H9 (cell line): Measurements from ENCODE around the gene KLK13. TPM values are rescaled to one million over a fixed set of nuclear protein-coding genes. Genes with fewer than 3 reads are reported as not detected.

ENCODE experiments used
- DNase-seq: peaks from one replicate; pipeline ENCODE4 v3.0.0-alpha.2; 2017
- H2AFZ ChIP-seq: one replicate; pipeline ENCODE4 v1.6.1; 2013; ENCODE audit warnings: mild to moderate bottlenecking, low read length, control low read depth, moderate library complexity
- H2AK5ac ChIP-seq: 2 replicates; pipeline ENCODE4 v1.6.1; 2013; ENCODE audit warnings: low read length, control low read depth, mixed read lengths; ENCODE audit not compliant: insufficient read length
- H2BK120ac ChIP-seq: one replicate; pipeline ENCODE4 v1.6.1; 2013; ENCODE audit warnings: low read depth, mild to moderate bottlenecking, low read length, control low read depth, inconsistent platforms; ENCODE audit not compliant: poor library complexity, severe bottlenecking
- H2BK12ac ChIP-seq: 2 replicates; pipeline ENCODE4 v1.6.1; 2013; ENCODE audit warnings: low read length, control low read depth, mixed read lengths, low read depth; ENCODE audit not compliant: insufficient read length
- H2BK15ac ChIP-seq: 2 replicates; pipeline ENCODE4 v1.6.1; 2013; ENCODE audit warnings: low read depth, low read length, control low read depth
- H2BK20ac ChIP-seq: one replicate; pipeline ENCODE4 v1.6.1; 2013; ENCODE audit warnings: low read depth, mild to moderate bottlenecking, low read length, control low read depth, inconsistent platforms; ENCODE audit not compliant: poor library complexity, severe bottlenecking
- H2BK5ac ChIP-seq: 2 replicates; pipeline ENCODE4 v1.6.1; 2013; ENCODE audit warnings: low read length, control low read depth, mixed read lengths; ENCODE audit not compliant: insufficient read length
- H3K14ac ChIP-seq: 2 replicates; pipeline ENCODE4 v1.6.1; 2013; ENCODE audit warnings: low read length, control low read depth; ENCODE audit not compliant: insufficient read depth
- H3K18ac ChIP-seq: 2 replicates; pipeline ENCODE4 v1.6.1; 2013; ENCODE audit warnings: low read depth, mild to moderate bottlenecking, mixed read lengths, low read length, control low read depth; ENCODE audit not compliant: insufficient read length
- H3K23ac ChIP-seq: 2 replicates; pipeline ENCODE4 v1.6.1; 2013; ENCODE audit warnings: low read length, control low read depth, mixed read lengths, low read depth; ENCODE audit not compliant: insufficient read length
- H3K23me2 ChIP-seq: 2 replicates; pipeline ENCODE4 v1.6.1; 2013; ENCODE audit warnings: low read depth, mild to moderate bottlenecking, mixed read lengths, low read length, control low read depth; ENCODE audit not compliant: insufficient read length, poor library complexity, severe bottlenecking
- H3K27ac ChIP-seq: 2 replicates; pipeline ENCODE4 v1.5.1; 2013; ENCODE audit warnings: low read length, control low read depth, mixed read lengths, low read depth; ENCODE audit not compliant: insufficient read length
- H3K27me3 ChIP-seq: 2 replicates; pipeline ENCODE4 v1.6.1; 2013; ENCODE audit warnings: low read length, control low read depth, inconsistent platforms; ENCODE audit not compliant: insufficient read depth
- H3K4ac ChIP-seq: 2 replicates; pipeline ENCODE4 v1.6.1; 2013; ENCODE audit warnings: low read depth, mild to moderate bottlenecking, control low read depth, inconsistent platforms, low read length, moderate library complexity
- H3K4me1 ChIP-seq: 2 replicates; pipeline ENCODE4 v1.6.1; 2013; ENCODE audit warnings: low read length, control low read depth, inconsistent platforms; ENCODE audit not compliant: insufficient read depth
- H3K4me2 ChIP-seq: 2 replicates; pipeline ENCODE4 v1.6.1; 2013; ENCODE audit warnings: low read length, control low read depth, mixed read lengths; ENCODE audit not compliant: insufficient read length, insufficient read depth
- H3K56ac ChIP-seq: 2 replicates; pipeline ENCODE4 v1.6.1; 2013; ENCODE audit warnings: low read depth, mild to moderate bottlenecking, mixed read lengths, low read length, control low read depth; ENCODE audit not compliant: insufficient read length
- H3K79me1 ChIP-seq: 2 replicates; pipeline ENCODE4 v1.6.1; 2013; ENCODE audit warnings: low read depth, mild to moderate bottlenecking, moderate library complexity, low read length, control low read depth, inconsistent platforms; ENCODE audit not compliant: insufficient read depth, poor library complexity, severe bottlenecking
- H3K79me2 ChIP-seq: 2 replicates; pipeline ENCODE4 v1.6.1; 2013; ENCODE audit warnings: low read length, control low read depth, inconsistent platforms; ENCODE audit not compliant: insufficient read depth
- H3K9ac ChIP-seq: 2 replicates; pipeline ENCODE4 v1.6.1; 2013; ENCODE audit warnings: low read length, control low read depth, mixed read lengths; ENCODE audit not compliant: insufficient read length; ENCODE audit errors: extremely low read depth
- H3K9me3 ChIP-seq: one replicate; pipeline ENCODE4 v1.6.1; 2013; ENCODE audit warnings: low read depth, low read length, inconsistent platforms; ENCODE audit not compliant: control insufficient read depth
- H3T11ph ChIP-seq: one replicate; pipeline ENCODE4 v1.6.1; 2013; ENCODE audit warnings: mild to moderate bottlenecking, low read length, control low read depth, inconsistent platforms
- H4K20me1 ChIP-seq: one replicate; pipeline ENCODE4 v1.6.1; 2013; ENCODE audit not compliant: control insufficient read depth, insufficient read length, insufficient read depth
- H4K5ac ChIP-seq: 2 replicates; pipeline ENCODE4 v1.6.1; 2013; ENCODE audit warnings: low read depth, mild to moderate bottlenecking, mixed read lengths, low read length, control low read depth; ENCODE audit not compliant: insufficient read length
- H4K8ac ChIP-seq: replicated peaks from 2 replicates; pipeline ENCODE4 v1.6.1; 2013; ENCODE audit warnings: low read length, control low read depth, mixed read lengths, low read depth; ENCODE audit not compliant: insufficient read length
- H4K91ac ChIP-seq: 2 replicates; pipeline ENCODE4 v1.6.1; 2013; ENCODE audit warnings: low read depth, mild to moderate bottlenecking, moderate library complexity, mixed read lengths, low read length, control low read depth; ENCODE audit not compliant: insufficient read length
- H3K27ac Mint-ChIP-seq, 3 experiments: 2 replicates in 2 of 3; 3 replicates in 1 of 3; pipeline ENCODE4 v1.8.0; 2020 to 2021; ENCODE audit warnings: mixed read lengths in 3 of 3, mild to moderate bottlenecking in 1 of 3, moderate library complexity in 1 of 3
- H3K27me3 Mint-ChIP-seq: 2 replicates; pipeline ENCODE4 v1.8.0; 2021; ENCODE audit warnings: low read depth, mild to moderate bottlenecking, moderate library complexity, mixed read lengths
- H3K36me3 Mint-ChIP-seq, 3 experiments: 2 replicates in 2 of 3; 3 replicates in 1 of 3; pipeline ENCODE4 v1.8.0; 2020 to 2021; ENCODE audit warnings: low read depth in 3 of 3, mixed read lengths in 3 of 3; ENCODE audit not compliant: insufficient read depth in 1 of 3
- H3K4me1 Mint-ChIP-seq, 2 experiments: 2 replicates each; pipeline ENCODE4 v1.8.0; 2020; ENCODE audit warnings: mixed read lengths in 2 of 2
- H3K4me3 Mint-ChIP-seq, 2 experiments: 2 replicates in 1 of 2; 3 replicates in 1 of 2; pipeline ENCODE4 v1.8.0; 2020 to 2021; ENCODE audit warnings: mild to moderate bottlenecking in 2 of 2, mixed read lengths in 2 of 2, moderate library complexity in 1 of 2
- H3K9me3 Mint-ChIP-seq, 2 experiments: 2 replicates in 1 of 2; 3 replicates in 1 of 2; pipeline ENCODE4 v1.8.0; 2020; ENCODE audit warnings: mild to moderate bottlenecking in 2 of 2, mixed read lengths in 2 of 2, moderate library complexity in 1 of 2
- CTCF ChIP-seq: fragments of 200-600 bp; sonication (generic); conservative IDR thresholded peaks from 3 replicates; pipeline ENCODE4 v1.8.0; 2021; ENCODE audit warnings: antibody characterized with exemption, mild to moderate bottlenecking
- WGBS: extraction: QIAGEN DNeasy Blood & Tissue Kit; methylation state at CpG from one replicate; pipeline ENCODE4 v1.1.7; 2013; ENCODE audit warnings: missing lambda C conversion rate, low lambda C conversion rate, mixed read lengths; ENCODE audit not compliant: insufficient read length; ENCODE audit errors: extremely low coverage; 5-methylcytosine and 5-hydroxymethylcytosine counted together
- total RNA-seq: library from RNA; stranded (reverse); gene quantifications from 2 replicates; pipeline ENCODE4 v1.2.1, GENCODE V29; 2021

KLK13 gene
- total RNA-seq, 1 experiment from 2014 or later = 4.2 TPM

- H3K4me2 ChIP-seq = no peak overlapping the region
- H3K18ac ChIP-seq = no peak overlapping the region
- no peak overlapping the region for H3K56ac ChIP-seq
- H3K27me3 ChIP-seq = no peaks in the 10 kb centered on the region
- no peak overlapping the region for H2BK120ac ChIP-seq
- H3K27me3 Mint-ChIP-seq = peaks cover 3% of the 10 kb centered on the region
- H2BK12ac ChIP-seq = no peak overlapping the region
- peak; percentile 82 for TF ChIP-seq CTCF
- DNase-seq = peak; percentile 75
- peak overlapping the region in 1 of 3 experiments; percentile 23; a peak in 1 of 7 replicates for H3K27ac Mint-ChIP-seq
- H3K4me3 Mint-ChIP-seq = peak overlapping the region in 1 of 2 experiments; percentile 31; a peak in 1 of 5 replicates
- no peak overlapping the region for H3K4ac ChIP-seq
- H4K20me1 ChIP-seq = no peaks in the 10 kb centered on the region
- no peak overlapping the region for H2AK5ac ChIP-seq
- H3K9me3 Mint-ChIP-seq = no peaks in the 10 kb centered on the region
- H3K9me3 ChIP-seq = no peaks in the 10 kb centered on the region
- H2BK15ac ChIP-seq = no peak overlapping the region
- H3K79me2 ChIP-seq = no peaks in the 10 kb centered on the region
- no peak overlapping the region for H4K91ac ChIP-seq
- H3K14ac ChIP-seq = no peak overlapping the region
- no peak overlapping the region for H3K27ac ChIP-seq
- no peak overlapping the region for H4K5ac ChIP-seq
- no peaks in the 10 kb centered on the region for H3K4me1 ChIP-seq
- H2AFZ ChIP-seq = no peak overlapping the region
- peaks cover 0 to 4% (median 4%) of the 10 kb centered on the region in 3 experiments; a peak in 2 of 7 replicates for H3K36me3 Mint-ChIP-seq
- no peaks in the 10 kb centered on the region for H3K23me2 ChIP-seq
- H3K9ac ChIP-seq = no peak overlapping the region
- H2BK5ac ChIP-seq = no peak overlapping the region
- H3K79me1 ChIP-seq = no peaks in the 10 kb centered on the region
- H3T11ph ChIP-seq = no peak overlapping the region
- H2BK20ac ChIP-seq = no peak overlapping the region
- WGBS = no CpG with 5 or more reads among the region's 15 CpGs
- no peak overlapping the region for H4K8ac ChIP-seq
- H3K4me1 Mint-ChIP-seq = peaks cover 17 to 25% of the 10 kb centered on the region in 2 experiments
- no peak overlapping the region for H3K23ac ChIP-seq
Observed at GRCh38 chr19:51094696-51095279, 29.9 kb upstream of the KLK13 start.
